T-helper 1 cell treated with Interleukin-12 subunit alpha and Interleukin-12 subunit beta and Interleukin-4 antibody, amounts not matched to agents 30 μg/mL and 1 μg/mL, for 36 hours (primary cell): ENCODE results near the gene BICC1.
"Not testable (repeated sequence)": the region's sequence is repeated elsewhere in the genome, so short reads cannot be mapped to it uniquely, and the experiment has no call there.

Experiments used
- H3K27ac Mint-ChIP-seq: one replicate; pipeline ENCODE4 v1.8.0; 2021; ENCODE audit warnings: mild to moderate bottlenecking, mixed read lengths
- H3K27me3 Mint-ChIP-seq: one replicate; pipeline ENCODE4 v1.8.0; 2021; ENCODE audit warnings: low read depth, mixed read lengths
- H3K36me3 Mint-ChIP-seq: one replicate; pipeline ENCODE4 v1.8.0; 2021; ENCODE audit warnings: low read depth, mixed read lengths
- H3K4me1 Mint-ChIP-seq: one replicate; pipeline ENCODE4 v1.8.0; 2021; ENCODE audit warnings: low read depth, mixed read lengths
- H3K4me3 Mint-ChIP-seq: one replicate; pipeline ENCODE4 v1.8.0; 2021; ENCODE audit warnings: mild to moderate bottlenecking, moderate library complexity, mixed read lengths
- H3K9me3 Mint-ChIP-seq: one replicate; pipeline ENCODE4 v1.8.0; 2021; ENCODE audit warnings: mixed read lengths

The BICC1 gene

DNA sequence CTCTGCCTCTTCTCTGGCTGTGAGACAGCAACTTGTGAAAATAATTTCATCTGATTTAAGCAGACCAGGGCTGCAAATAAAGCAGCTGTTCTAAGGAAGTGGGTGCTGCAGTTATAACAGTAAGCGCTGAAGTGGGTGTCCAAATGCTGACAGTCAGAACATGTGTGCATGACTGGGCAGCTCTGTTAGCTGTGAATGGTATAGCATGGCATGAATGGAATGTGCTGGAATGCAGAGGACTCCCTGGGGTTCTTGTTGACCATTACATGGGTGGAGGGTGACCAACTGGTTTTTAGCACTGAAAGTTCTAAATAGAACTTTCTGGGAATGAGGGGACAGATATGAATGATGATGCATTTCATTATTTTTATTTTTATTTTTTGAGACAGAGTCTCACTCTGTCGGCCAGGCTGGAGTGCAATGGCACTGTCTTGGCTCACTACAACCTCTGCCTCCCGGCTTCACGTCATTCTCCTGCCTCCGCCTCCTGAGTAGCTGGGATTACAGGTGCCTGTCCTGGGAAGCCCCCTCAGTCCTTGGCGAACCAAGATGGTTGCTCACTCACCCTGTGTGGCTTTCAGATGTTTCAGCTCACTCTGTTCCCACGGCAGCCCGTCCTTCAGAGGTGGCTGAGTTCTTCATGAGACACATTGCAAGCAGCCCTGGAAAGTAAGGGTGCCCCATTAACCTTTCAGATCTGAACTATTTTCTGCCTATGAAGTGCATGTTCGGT is 344.0 kb downstream of the BICC1 start:
- Mint-ChIP-seq H3K9me3 (peaks cover 3% of the 10 kb centered on the region), H3K4me3 (no peak overlapping the region), H3K4me1 (no peaks in the 10 kb centered on the region), H3K27me3 (no peaks in the 10 kb centered on the region), H3K27ac (no peak overlapping the region), H3K36me3 (no peaks in the 10 kb centered on the region)

DNA sequence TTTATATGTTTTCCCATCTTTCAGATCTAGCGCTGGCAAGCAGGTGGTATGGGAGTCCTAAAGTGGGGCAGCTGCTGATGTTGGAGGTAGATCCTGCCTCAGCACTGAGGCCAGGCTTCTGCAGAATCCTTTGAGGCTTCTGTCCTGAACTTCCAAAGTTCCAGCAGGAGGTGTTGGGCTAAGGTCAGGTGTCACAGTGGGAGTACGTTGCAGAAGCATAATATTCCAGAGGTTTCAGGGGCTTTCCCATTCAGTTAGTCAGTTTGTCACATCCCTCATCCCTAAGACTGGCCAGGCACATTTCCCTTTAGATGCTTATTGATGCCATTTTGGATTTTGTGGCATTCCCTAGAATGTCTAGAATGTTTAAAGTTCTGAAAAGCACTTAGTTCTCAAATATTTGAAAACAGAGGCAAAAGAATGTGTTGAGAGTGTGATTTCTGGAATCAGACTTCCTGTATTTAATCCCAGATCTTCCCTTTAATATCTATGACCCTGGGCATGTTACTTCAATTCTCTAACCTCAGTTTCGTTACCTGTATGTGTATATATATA is 344.7 kb downstream of the BICC1 start:
- no peak overlapping the region for H3K27ac Mint-ChIP-seq
- H3K36me3 Mint-ChIP-seq, result no peaks in the 10 kb centered on the region
- H3K9me3 Mint-ChIP-seq, result peaks cover 3% of the 10 kb centered on the region
- no peaks in the 10 kb centered on the region for H3K4me1 Mint-ChIP-seq
- no peaks in the 10 kb centered on the region for H3K27me3 Mint-ChIP-seq
- H3K4me3 Mint-ChIP-seq, result no peak overlapping the region

DNA sequence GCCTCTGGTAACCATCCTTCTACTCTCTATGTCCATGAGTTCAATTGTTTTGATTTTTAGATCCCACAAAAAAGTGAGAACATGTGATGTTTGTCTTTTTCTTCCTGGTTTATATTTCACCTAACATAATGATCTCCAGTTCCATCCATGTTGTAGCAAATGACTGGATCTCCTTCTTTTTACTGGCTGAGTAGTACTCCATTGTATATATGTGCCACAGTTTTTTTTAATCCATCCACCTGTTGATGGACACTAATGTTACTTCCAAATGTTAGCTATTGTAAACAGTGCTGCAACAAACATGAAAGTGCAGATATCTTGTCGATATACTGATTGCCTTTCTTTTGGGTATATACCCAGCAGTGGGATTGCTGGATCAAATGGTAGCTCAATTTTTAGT is 345.5 kb downstream of the BICC1 start:
- not testable (repeated sequence) for H3K9me3 Mint-ChIP-seq, H3K4me1 Mint-ChIP-seq, H3K4me3 Mint-ChIP-seq, H3K36me3 Mint-ChIP-seq, H3K27me3 Mint-ChIP-seq, H3K27ac Mint-ChIP-seq

- Mint-ChIP-seq H3K9me3 (peaks cover 3% of the 10 kb centered on the region), H3K4me3 (no peak overlapping the region), H3K36me3 (no peaks in the 10 kb centered on the region), H3K27ac (no peak overlapping the region), H3K4me1 (no peaks in the 10 kb centered on the region), H3K27me3 (no peaks in the 10 kb centered on the region)
Observed at GRCh38 chr10:58859526-58859925, 346.9 kb downstream of the BICC1 start.

DNA sequence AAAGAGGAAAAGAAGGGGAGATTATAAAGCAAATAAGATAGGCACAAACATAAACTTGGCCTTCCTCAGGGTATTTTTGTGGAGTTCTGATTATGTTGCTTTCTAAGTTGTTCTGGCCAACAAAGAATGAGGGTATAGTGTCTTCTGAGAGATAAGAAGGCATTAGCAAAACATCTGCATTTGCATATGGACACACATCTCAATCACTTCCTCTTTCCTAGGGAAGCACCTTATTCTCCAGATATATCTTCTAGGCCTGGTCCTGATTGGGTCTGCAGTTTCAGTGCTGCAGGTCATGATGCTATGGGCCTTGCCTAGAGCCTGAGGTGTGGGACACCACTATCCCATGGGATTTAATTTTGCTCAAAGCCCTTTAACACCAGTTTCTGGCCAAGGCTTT is 355.0 kb downstream of the BICC1 start:
- Mint-ChIP-seq H3K36me3 (no peaks in the 10 kb centered on the region), H3K9me3 (peaks cover 10% of the 10 kb centered on the region), H3K27ac (no peak overlapping the region), H3K4me3 (no peak overlapping the region), H3K27me3 (no peaks in the 10 kb centered on the region), H3K4me1 (no peaks in the 10 kb centered on the region)

- Mint-ChIP-seq H3K9me3 (peaks cover 10% of the 10 kb centered on the region), H3K4me1 (no peaks in the 10 kb centered on the region), H3K27me3 (no peaks in the 10 kb centered on the region), H3K36me3 (no peaks in the 10 kb centered on the region), H3K4me3 (no peak overlapping the region), H3K27ac (no peak overlapping the region)
Observed at GRCh38 chr10:58868736-58869435, 356.2 kb downstream of the BICC1 start.

- no peak overlapping the region for H3K4me3 Mint-ChIP-seq
- no peak overlapping the region for H3K27ac Mint-ChIP-seq
- H3K9me3 Mint-ChIP-seq, result peaks cover 6% of the 10 kb centered on the region
- H3K27me3 Mint-ChIP-seq, result no peaks in the 10 kb centered on the region
- no peaks in the 10 kb centered on the region for H3K4me1 Mint-ChIP-seq
- H3K36me3 Mint-ChIP-seq, result no peaks in the 10 kb centered on the region
Observed at GRCh38 chr10:58870070-58870469, 357.4 kb downstream of the BICC1 start.

DNA sequence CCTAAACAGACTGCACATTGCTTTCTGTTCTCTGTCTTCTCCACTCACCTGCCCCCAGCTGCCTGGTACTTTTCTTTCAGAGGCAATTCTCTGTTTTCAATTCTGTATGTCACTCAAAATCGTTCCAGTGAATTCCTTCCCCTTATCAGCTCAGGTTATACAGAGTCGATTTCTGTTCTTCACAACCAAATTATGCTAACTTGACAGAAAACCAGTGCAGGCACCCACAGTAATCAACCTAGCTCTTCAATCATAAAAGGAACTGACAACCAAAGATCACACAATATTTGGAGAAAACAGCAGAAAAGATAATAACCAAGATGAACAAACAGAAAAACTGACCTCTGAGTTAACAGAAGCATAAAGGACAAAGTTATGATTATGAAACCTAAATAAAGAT is 360.5 kb downstream of the BICC1 start:
- H3K4me3 Mint-ChIP-seq, result no peak overlapping the region
- H3K9me3 Mint-ChIP-seq, result no peaks in the 10 kb centered on the region
- no peaks in the 10 kb centered on the region for H3K36me3 Mint-ChIP-seq
- H3K27me3 Mint-ChIP-seq, result no peaks in the 10 kb centered on the region
- no peak overlapping the region for H3K27ac Mint-ChIP-seq
- H3K4me1 Mint-ChIP-seq, result no peaks in the 10 kb centered on the region
